Gastroesophageal sphincter (tissue), 3 donors: Measurements from ENCODE around the gene GLRX5.

ENCODE experiments used
- CTCF ChIP-seq, 4 experiments: fragments of 200-600 bp in 2 of 4; fragments of 450-650 bp in 2 of 4; sonication (generic) in 1 of 4; IDR thresholded peaks; one replicate each; pipeline ENCODE4 v1.5.1; 2017 to 2019; ENCODE audit warnings: antibody characterized with exemption in 4 of 4, mild to moderate bottlenecking in 2 of 4, moderate library complexity in 2 of 4
- EP300 ChIP-seq: sonication (generic); formaldehyde crosslinking; IDR thresholded peaks from one replicate; pipeline ENCODE4 v1.6.1; 2017; ENCODE audit warnings: antibody characterized with exemption, mild to moderate bottlenecking
- POLR2A ChIP-seq, 2 donors: fragments of 450-650 bp; IDR thresholded peaks; one replicate each; pipeline ENCODE4 v1.6.1; 2017; ENCODE audit warnings: antibody characterized with exemption in 2 of 2, mild to moderate bottlenecking in 2 of 2, moderate library complexity in 1 of 2
- POLR2AphosphoS5 ChIP-seq: sonication (generic); formaldehyde crosslinking; IDR thresholded peaks from one replicate; pipeline ENCODE4 v1.6.1; 2017; ENCODE audit warnings: antibody characterized with exemption

- TF ChIP-seq CTCF (IDR thresholded peaks at IDR 0.05), result no peak
- TF ChIP-seq POLR2A (IDR thresholded peaks at IDR 0.05), result no peak
- TF ChIP-seq POLR2AphosphoS5, result no peak
- no peak for TF ChIP-seq EP300
Observed at GRCh38 chr14:95504135-95505029, 30.5 kb upstream of the GLRX5 start.
